HG03439 (cell line): ENCODE measurements around the gene RXFP3.

Experiments
- ATAC-seq: cut with Tn5 transposase; IDR thresholded peaks from one replicate; pipeline ENCODE4 v1.9.1; 2021; ENCODE audit warnings: mild to moderate bottlenecking, moderate library complexity; ENCODE audit not compliant: unreplicated experiment

RXFP3 gene

GRCh38 chr5:33976307-33976706, 40.1 kb downstream of the RXFP3 start:
- ATAC-seq, result no peak

GRCh38 chr5:33978306-33978705, 42.1 kb downstream of the RXFP3 start:
- ATAC-seq, result no peak

DNA sequence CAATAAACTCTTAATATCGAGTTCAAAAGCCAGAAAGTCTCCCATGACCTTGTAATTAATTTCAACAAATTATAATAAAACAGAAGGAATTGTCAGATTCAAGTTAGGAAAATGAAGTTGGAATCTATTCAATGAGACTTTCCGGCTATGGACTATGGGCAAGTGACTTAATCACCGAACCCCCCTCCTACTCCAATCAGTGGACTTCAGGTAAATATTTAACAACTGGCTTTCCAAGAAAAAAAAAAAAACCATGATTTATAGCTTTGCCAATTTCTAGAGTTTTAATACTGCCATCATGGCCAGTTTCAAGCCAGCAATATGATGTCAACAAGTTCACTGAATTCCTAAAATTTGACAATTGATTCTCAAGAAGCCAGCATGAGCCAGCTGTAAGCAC, 43.8 kb downstream of the RXFP3 start:
- no peak for ATAC-seq

DNA sequence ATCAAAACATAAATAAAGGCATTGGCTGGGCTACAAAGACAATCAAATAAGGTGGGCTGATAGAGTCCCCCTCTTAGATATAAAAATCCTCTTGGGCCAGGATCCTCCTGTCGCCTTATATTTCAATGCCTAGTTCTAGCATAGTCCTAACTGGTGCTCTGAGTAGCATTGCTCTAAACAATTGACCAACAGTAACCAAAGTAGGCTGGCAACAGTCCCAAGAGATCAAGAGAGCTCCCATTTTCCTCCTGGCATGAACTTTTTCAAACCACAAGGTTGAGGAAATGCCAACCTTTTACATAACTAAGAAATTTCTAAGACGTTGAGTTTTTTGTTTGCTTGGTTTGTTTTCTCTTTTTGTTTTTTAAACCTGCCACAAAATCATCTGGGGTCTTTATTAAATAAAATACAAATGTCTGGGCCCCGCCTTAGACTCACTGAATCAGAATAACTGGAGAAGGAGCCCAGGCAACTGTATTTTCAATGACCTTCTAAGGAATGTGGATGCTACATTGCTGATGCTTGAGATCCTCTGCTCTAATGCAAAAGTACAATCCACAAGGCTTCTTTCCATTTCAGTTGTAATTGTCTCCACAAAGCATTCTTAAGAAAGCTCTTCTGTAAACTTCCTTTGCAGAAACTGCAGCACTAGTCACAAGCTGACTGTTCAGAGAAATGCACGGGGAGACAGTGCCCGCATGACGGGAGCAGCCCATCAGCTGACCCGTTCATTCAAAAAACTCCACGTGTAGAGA, 45.4 kb downstream of the RXFP3 start:
- ATAC-seq, result no peak

- ATAC-seq, result no peak
Measured at GRCh38 chr5:33984178-33984577, 48.0 kb downstream of the RXFP3 start.

DNA sequence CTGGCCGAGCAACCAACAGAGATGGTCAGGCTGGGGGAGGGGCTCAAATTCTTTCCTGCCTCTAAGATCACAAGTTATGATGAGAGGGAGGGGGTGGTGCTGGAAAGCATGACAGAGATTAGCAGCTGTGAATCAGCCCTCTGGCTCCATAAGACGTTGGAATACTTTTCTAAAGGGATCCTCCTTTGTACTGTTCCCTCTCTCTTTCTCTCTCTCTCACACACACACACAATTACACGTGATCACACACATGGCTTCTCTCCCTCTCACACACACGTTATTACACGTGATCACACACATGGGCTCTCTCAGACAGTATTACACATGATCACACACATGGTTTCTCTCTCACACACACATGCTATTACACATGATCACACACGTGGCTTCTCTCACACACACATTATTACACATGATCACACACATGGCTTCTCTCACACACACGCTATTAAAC, 48.5 kb downstream of the RXFP3 start, which contains the start of gene SLC45A2:
Gene SLC45A2, minus strand, starts transcription at position 23 of the 454 bp plus-strand sequence. CDS start 110 bp downstream, outside the sequence.
- no peak for ATAC-seq

DNA sequence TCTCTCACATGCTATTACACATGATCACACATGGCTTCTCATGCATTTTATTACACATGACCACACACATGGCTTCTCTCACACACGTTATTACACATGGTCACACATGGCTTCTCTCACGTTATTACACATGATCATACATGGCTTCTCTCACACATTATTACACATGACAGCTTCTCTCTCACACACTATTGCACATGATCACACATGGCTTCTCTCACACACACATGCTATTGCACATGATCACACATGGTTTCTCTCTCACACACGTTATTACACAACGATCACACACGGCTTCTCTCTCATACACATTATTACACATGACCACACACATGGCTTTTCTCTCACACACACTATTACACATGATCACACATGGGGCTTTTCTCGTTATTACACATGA, 49.3 kb downstream of the RXFP3 start:
- no peak for ATAC-seq
